OCI-LY7 (cell line): ENCODE results near the gene VEZF1.

Source experiments
- CTCF ChIP-seq: fragments of 200-600 bp; sonication (generic); conservative IDR thresholded peaks from 2 replicates; pipeline ENCODE4 v1.5.1; 2014; ENCODE audit warnings: mild to moderate bottlenecking, antibody characterized with exemption, low read length, moderate library complexity, mixed read lengths
- EZH2phosphoT487 ChIP-seq: fragments of 200-600 bp; sonication (generic); IDR thresholded peaks from 2 replicates; pipeline ENCODE4 v1.6.1; 2018; ENCODE audit warnings: low read depth, borderline replicate concordance, mild to moderate bottlenecking, mixed run types, antibody characterized with exemption, low read length, moderate library complexity, mixed read lengths

DNA sequence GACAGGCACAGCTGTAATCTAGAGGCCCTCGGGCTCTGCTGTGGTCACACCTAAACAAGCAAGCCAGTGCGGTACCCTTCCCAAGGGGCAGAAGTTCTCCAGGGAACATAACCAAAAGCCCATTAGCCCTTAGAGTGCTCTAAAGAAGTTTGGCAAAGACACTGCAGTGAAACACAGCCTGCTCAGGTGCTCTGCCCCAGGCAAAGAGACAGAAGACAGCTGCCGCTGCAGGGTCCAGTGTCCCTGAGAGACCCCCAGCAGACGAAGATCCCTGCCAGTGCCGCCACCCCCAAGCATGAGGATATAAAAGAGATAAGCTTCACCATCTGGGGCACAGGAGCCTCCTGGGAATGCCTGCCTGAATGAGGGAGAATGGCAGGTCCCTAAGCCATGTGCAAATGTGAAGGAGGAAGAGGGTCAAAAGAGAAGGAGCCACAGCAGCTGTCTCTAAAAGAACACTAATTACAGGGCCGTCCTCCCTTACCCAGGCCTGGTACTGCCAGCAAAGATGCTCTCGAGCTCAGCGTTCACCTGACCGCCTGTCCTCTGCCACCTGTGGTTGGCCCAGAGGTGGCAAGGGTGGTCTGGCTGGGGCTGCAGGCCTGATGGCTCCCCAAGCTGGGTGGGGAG lies 62.6 kb downstream of the VEZF1 start:
- TF ChIP-seq CTCF (no peak), EZH2phosphoT487 (no peak)
